ENCODE data around the gene MCAM. TPM values are rescaled to one million over a fixed set of nuclear protein-coding genes. Genes with fewer than 3 reads are reported as not detected.

The MCAM gene
- total and polyA plus RNA-seq, 7 donors: 2.1 to 1,033 (median 628) TPM

DNA sequence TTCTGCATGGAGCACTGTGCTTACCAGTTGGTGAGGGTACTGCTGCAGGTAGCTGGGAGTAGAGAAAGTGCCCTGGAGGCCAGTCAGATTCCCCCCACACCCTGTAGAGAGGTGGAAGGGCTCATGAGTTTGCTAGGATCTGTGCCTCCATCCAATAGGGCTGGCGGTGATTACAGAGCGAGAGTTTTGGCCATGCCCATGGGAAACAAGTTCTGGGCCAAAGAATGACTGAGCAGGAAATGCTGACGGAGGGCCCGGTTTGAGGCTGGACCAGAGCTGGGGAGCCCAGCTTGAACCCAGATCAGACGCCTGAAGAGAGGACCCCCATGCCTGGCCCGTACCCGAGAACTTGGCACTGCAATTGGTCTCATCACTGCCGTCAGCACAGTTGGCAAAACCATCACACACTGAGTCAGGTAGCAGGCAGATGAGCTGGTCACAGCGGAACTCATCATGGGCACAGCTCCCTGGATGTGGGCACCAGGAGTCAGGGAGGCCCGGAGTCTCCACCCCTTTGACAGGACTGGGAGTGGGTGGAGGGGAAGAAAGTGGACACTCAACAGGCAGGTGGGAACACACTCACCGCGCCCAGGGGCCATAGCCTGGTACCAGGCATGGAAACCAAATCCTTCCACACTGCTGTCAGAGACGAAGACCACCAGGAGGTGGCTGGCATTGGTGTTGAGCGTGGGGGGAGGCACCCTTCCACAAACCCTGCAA, 27.5 kb upstream of the MCAM start:
- Histone ChIP-seq H3K9me3 (no peaks in the 10 kb centered on the region), H3K4me1 (peaks cover 0 to 27% (median 21%) of the 10 kb centered on the region in 4 donors), H3K27me3 (peaks cover 0 to 17% (median 12%) of the 10 kb centered on the region in 3 donors), H3K36me3 (no peaks in the 10 kb centered on the region), H3K4me3 (no peak overlapping the region), H3K27ac (no peak overlapping the region)
- DNase-seq: no peak
- intact Hi-C loops (cut with DNase I): loop anchor here (5.0 kb wide), 1 partner anchor 38 kb away; the partner anchor contains the start of gene USP2
- TF ChIP-seq, protein P1, sequence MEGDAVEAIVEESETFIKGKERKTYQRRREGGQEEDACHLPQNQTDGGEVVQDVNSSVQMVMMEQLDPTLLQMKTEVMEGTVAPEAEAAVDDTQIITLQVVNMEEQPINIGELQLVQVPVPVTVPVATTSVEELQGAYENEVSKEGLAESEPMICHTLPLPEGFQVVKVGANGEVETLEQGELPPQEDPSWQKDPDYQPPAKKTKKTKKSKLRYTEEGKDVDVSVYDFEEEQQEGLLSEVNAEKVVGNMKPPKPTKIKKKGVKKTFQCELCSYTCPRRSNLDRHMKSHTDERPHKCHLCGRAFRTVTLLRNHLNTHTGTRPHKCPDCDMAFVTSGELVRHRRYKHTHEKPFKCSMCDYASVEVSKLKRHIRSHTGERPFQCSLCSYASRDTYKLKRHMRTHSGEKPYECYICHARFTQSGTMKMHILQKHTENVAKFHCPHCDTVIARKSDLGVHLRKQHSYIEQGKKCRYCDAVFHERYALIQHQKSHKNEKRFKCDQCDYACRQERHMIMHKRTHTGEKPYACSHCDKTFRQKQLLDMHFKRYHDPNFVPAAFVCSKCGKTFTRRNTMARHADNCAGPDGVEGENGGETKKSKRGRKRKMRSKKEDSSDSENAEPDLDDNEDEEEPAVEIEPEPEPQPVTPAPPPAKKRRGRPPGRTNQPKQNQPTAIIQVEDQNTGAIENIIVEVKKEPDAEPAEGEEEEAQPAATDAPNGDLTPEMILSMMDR (IDR thresholded peaks at IDR 0.05): no peak
- TF ChIP-seq POLR2A (IDR thresholded peaks at IDR 0.05): no peak
- no peak for TF ChIP-seq EP300 (IDR thresholded peaks at IDR 0.05)
- TF ChIP-seq POLR2AphosphoS5 (IDR thresholded peaks at IDR 0.05): no peak
- 85 to 90% methylated on average over 14 of the region's 14 CpGs for WGBS, 2 donors

DNA sequence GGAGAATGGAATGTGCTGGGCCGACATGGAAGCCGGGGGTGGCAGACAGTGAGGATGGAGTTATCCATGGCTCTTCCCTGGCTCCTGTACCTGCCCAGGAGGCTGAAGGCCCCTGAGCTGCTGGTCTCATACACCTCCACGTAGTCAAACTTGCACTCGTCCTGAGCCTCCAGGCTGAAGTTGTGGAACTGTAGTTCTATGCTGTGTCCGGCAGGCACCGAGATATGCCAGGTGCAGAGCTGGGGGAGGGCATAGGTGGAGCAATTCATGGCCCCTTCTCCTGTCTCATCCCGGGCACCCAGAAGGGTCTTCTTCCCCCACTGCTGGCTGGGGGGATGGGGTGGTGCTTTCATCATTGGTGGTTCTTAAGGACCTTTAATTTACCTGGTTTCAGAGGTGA, 26.8 kb upstream of the MCAM start:
- Histone ChIP-seq H3K9me3 (no peaks in the 10 kb centered on the region), H3K4me3 (no peak overlapping the region), H3K36me3 (no peaks in the 10 kb centered on the region), H3K4me1 (peaks cover 0 to 34% (median 28%) of the 10 kb centered on the region in 4 donors), H3K27me3 (peaks cover 0 to 19% (median 12%) of the 10 kb centered on the region in 3 donors), H3K27ac (no peak overlapping the region)
- intact Hi-C loops (cut with DNase I): loop anchor here (5.0 kb wide), 1 partner anchor 39 kb away; the partner anchor contains the start of gene USP2
- 86 to 90% methylated on average over 7 of the region's 7 CpGs for WGBS, 2 donors
- DNase-seq: no peak
- TF ChIP-seq, protein P1 (IDR thresholded peaks at IDR 0.05): no peak
- no peak for TF ChIP-seq POLR2AphosphoS5 (IDR thresholded peaks at IDR 0.05)
- no peak for TF ChIP-seq POLR2A (IDR thresholded peaks at IDR 0.05)
- TF ChIP-seq EP300 (IDR thresholded peaks at IDR 0.05): no peak

DNA sequence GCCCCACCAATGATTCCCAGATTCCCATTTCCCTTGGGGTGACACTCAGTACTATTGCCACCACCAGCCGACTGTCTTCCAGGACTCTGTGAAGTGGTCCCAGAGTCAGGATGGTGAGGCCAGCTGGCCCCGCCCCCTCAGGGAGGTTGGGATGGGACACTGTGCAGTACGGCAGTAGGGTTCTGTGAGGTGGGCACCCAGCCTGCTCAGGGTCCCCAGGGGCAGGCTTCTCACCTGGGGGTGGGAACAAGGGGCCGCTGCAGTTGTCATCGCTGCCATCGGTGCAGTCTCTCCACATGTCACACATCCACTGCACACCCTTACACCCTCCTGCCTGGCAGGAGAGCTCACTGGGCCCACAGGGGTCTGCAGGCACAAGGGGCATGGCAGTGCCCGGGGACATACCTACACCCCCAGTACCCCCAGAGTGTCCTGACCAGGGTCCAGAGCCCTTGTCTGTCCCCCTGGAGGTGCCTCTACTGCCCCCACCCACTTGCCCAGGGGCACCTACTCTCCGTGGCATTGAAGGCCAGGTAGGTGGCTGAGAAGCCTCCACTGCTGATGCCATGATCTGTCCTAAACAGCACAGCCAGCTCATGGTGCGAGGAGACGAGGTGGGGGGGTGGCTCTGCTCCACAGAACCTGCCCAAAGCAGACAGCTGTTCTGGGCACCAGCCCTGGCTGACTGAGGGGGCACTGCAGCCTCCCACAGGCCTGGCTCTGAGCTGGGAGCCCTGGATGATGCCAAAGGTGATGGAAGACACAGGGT, 25.6 kb upstream of the MCAM start:
- Histone ChIP-seq H3K4me3 (no peak overlapping the region), H3K27ac (no peak overlapping the region), H3K27me3 (peaks cover 0 to 19% (median 12%) of the 10 kb centered on the region in 3 donors), H3K4me1 (peaks cover 0 to 44% (median 40%) of the 10 kb centered on the region in 4 donors), H3K9me3 (no peaks in the 10 kb centered on the region), H3K36me3 (no peaks in the 10 kb centered on the region)
- no peak for DNase-seq
- TF ChIP-seq, protein P1 (IDR thresholded peaks at IDR 0.05): no peak
- TF ChIP-seq EP300 (IDR thresholded peaks at IDR 0.05) (no peak), POLR2AphosphoS5 (IDR thresholded peaks at IDR 0.05) (no peak), POLR2A (IDR thresholded peaks at IDR 0.05) (no peak)
- 80 to 88% methylated on average over 10 of the region's 10 CpGs for WGBS, 2 donors
- intact Hi-C loops (cut with DNase I): loop anchor here (5.0 kb wide), 1 partner anchor 40 kb away; the partner anchor contains the start of gene USP2

DNA sequence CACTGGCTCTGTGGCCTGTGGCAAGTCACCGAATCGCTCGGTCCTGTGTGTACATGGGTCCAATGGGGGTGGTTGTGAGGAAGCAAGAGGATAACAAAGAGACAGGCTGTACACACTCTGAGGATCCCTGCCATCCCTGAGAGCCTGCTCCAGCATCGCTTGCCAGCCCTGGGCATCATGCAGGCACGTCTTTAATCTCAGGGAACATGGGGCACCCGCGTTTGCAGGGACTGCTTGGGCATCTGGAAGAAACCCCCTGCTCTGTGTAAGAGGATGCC, 25.0 kb upstream of the MCAM start:
- H3K36me3 ChIP-seq: no peaks in the 10 kb centered on the region
- no peak overlapping the region for H3K27ac ChIP-seq
- H3K4me3 ChIP-seq: no peak overlapping the region
- peaks cover 0 to 19% (median 12%) of the 10 kb centered on the region in 3 donors for H3K27me3 ChIP-seq
- DNase-seq: no peak
- no peaks in the 10 kb centered on the region for H3K9me3 ChIP-seq
- WGBS, 2 donors: 63 to 83% methylated on average over 7 of the region's 7 CpGs
- peaks cover 0 to 47% (median 43%) of the 10 kb centered on the region in 4 donors for H3K4me1 ChIP-seq
- intact Hi-C loops (cut with DNase I): loop anchor here (5.0 kb wide), 1 partner anchor 40 kb away; the partner anchor contains the start of gene USP2
- TF ChIP-seq EP300 (IDR thresholded peaks at IDR 0.05) (no peak), POLR2A (IDR thresholded peaks at IDR 0.05) (no peak), POLR2AphosphoS5 (IDR thresholded peaks at IDR 0.05) (no peak)
- TF ChIP-seq, protein P1 (IDR thresholded peaks at IDR 0.05): no peak
